MM.1S (cell line): ENCODE measurements around the gene SLC1A2.

ENCODE experiments used
- DNase-seq: peaks from one replicate; pipeline ENCODE4 v3.0.0-alpha.2; 2015
- H2AFZ ChIP-seq: fragments of 300-600 bp; sonication (generic); 2 replicates; pipeline ENCODE4 v1.6.0; 2016; ENCODE audit warnings: antibody characterized with exemption, low read length
- H3F3A ChIP-seq: fragments of 300-600 bp; sonication (generic); 2 replicates; pipeline ENCODE4 v1.6.1; 2016; ENCODE audit warnings: mild to moderate bottlenecking, antibody characterized with exemption, low read length, moderate library complexity, mixed read lengths; ENCODE audit not compliant: insufficient read depth
- H3K27ac ChIP-seq: fragments of 300-600 bp; sonication (generic); 2 replicates; pipeline ENCODE4 v1.5.1; 2016; ENCODE audit warnings: mild to moderate bottlenecking, low read length
- H3K27me3 ChIP-seq: fragments of 300-600 bp; sonication (generic); replicated peaks from 2 replicates; pipeline ENCODE4 v1.6.0; 2016; ENCODE audit warnings: low read length; ENCODE audit not compliant: insufficient read depth
- H3K36me3 ChIP-seq: fragments of 300-600 bp; sonication (generic); replicated peaks from 2 replicates; pipeline ENCODE4 v1.6.1; 2016; ENCODE audit warnings: mild to moderate bottlenecking, low read length, mixed read lengths; ENCODE audit not compliant: insufficient read depth
- H3K4me1 ChIP-seq: fragments of 300-600 bp; sonication (generic); 2 replicates; pipeline ENCODE4 v1.6.1; 2016; ENCODE audit warnings: low read length, mixed read lengths
- H3K4me2 ChIP-seq: fragments of 300-600 bp; sonication (generic); 2 replicates; pipeline ENCODE4 v1.6.0; 2016; ENCODE audit warnings: low read depth, low read length
- H3K4me3 ChIP-seq: fragments of 300-600 bp; sonication (generic); 2 replicates; pipeline ENCODE4 v1.5.1; 2016; ENCODE audit warnings: low read length, mixed read lengths
- H3K79me2 ChIP-seq: fragments of 300-600 bp; sonication (generic); 2 replicates; pipeline ENCODE4 v1.6.1; 2016; ENCODE audit warnings: mixed run types, low read length, mixed read lengths
- H3K9ac ChIP-seq: fragments of 300-600 bp; sonication (generic); 2 replicates; pipeline ENCODE4 v1.6.1; 2016; ENCODE audit warnings: low read length, mixed read lengths
- H3K9me2 ChIP-seq: fragments of 300-600 bp; sonication (generic); replicated peaks from 2 replicates; pipeline ENCODE4 v1.6.1; 2016; ENCODE audit warnings: mild to moderate bottlenecking, low read length, mixed read lengths; ENCODE audit not compliant: insufficient read depth
- H3K9me3 ChIP-seq: fragments of 300-600 bp; sonication (generic); replicated peaks from 2 replicates; pipeline ENCODE4 v1.6.1; 2016; ENCODE audit warnings: mild to moderate bottlenecking, low read length, mixed read lengths; ENCODE audit not compliant: insufficient read depth
- H4K20me1 ChIP-seq: fragments of 300-600 bp; sonication (generic); 2 replicates; pipeline ENCODE4 v1.6.1; 2016; ENCODE audit warnings: mild to moderate bottlenecking, low read length, moderate library complexity, mixed read lengths; ENCODE audit not compliant: insufficient read depth
- CTCF ChIP-seq: fragments of 300-600 bp; sonication (generic); IDR thresholded peaks from 2 replicates; pipeline ENCODE4 v1.5.1; 2016; ENCODE audit warnings: antibody characterized with exemption, low read length, mixed read lengths
- EZH2 ChIP-seq: fragments of 300-600 bp; sonication (generic); optimal IDR thresholded peaks from 2 replicates; pipeline ENCODE3; 2017; ENCODE audit warnings: low read depth, mild to moderate bottlenecking, antibody characterized with exemption, low read length, mixed read lengths
- EZH2phosphoT487 ChIP-seq: fragments of 300-600 bp; sonication (generic); IDR thresholded peaks from 2 replicates; pipeline ENCODE4 v1.6.1; 2018; ENCODE audit warnings: antibody characterized with exemption, low read length

SLC1A2 gene

GRCh38 chr11:35372565-35373283 is 46.6 kb downstream of the SLC1A2 start:
- Histone ChIP-seq H4K20me1 (no peaks in the 10 kb centered on the region), H3K9me3 (no peaks in the 10 kb centered on the region), H3K27me3 (no peaks in the 10 kb centered on the region), H3K4me1 (no peaks in the 10 kb centered on the region), H3F3A (no peaks in the 10 kb centered on the region), H3K9ac (no peak overlapping the region), H3K4me2 (no peak overlapping the region), H3K27ac (no peak overlapping the region), H3K36me3 (no peaks in the 10 kb centered on the region), H2AFZ (no peak overlapping the region), H3K79me2 (no peaks in the 10 kb centered on the region), H3K4me3 (no peak overlapping the region), H3K9me2 (no peaks in the 10 kb centered on the region)
- no peak for DNase-seq
- TF ChIP-seq EZH2 (no peak), EZH2phosphoT487 (no peak), CTCF (no peak)

GRCh38 chr11:35367491-35367890 is 51.9 kb downstream of the SLC1A2 start:
- no peaks in the 10 kb centered on the region for H3K9me3 ChIP-seq
- no peaks in the 10 kb centered on the region for H3K36me3 ChIP-seq
- H3K4me3 ChIP-seq = no peak overlapping the region
- no peak overlapping the region for H3K27ac ChIP-seq
- no peaks in the 10 kb centered on the region for H4K20me1 ChIP-seq
- H3K9ac ChIP-seq = no peak overlapping the region
- H3F3A ChIP-seq = no peaks in the 10 kb centered on the region
- no peaks in the 10 kb centered on the region for H3K27me3 ChIP-seq
- no peak for DNase-seq
- no peak overlapping the region for H2AFZ ChIP-seq
- H3K79me2 ChIP-seq = no peaks in the 10 kb centered on the region
- no peaks in the 10 kb centered on the region for H3K4me1 ChIP-seq
- no peaks in the 10 kb centered on the region for H3K9me2 ChIP-seq
- no peak overlapping the region for H3K4me2 ChIP-seq
- no peak for TF ChIP-seq EZH2phosphoT487
- no peak for TF ChIP-seq CTCF
- TF ChIP-seq EZH2 = no peak

GRCh38 chr11:35366798-35367197 is 52.6 kb downstream of the SLC1A2 start:
- Histone ChIP-seq H3K79me2 (no peaks in the 10 kb centered on the region), H3K9me2 (no peaks in the 10 kb centered on the region), H3K9me3 (no peaks in the 10 kb centered on the region), H3K27me3 (no peaks in the 10 kb centered on the region), H3K36me3 (no peaks in the 10 kb centered on the region), H4K20me1 (no peaks in the 10 kb centered on the region), H3K4me3 (no peak overlapping the region), H3K4me1 (no peaks in the 10 kb centered on the region), H3K9ac (no peak overlapping the region), H3K4me2 (no peak overlapping the region), H3K27ac (no peak overlapping the region), H2AFZ (no peak overlapping the region), H3F3A (no peaks in the 10 kb centered on the region)
- no peak for DNase-seq
- TF ChIP-seq EZH2phosphoT487 = no peak
- no peak for TF ChIP-seq CTCF
- TF ChIP-seq EZH2 = no peak
